HEK293 (cell line): ENCODE measurements around the gene PLEKHG5.
A peak's percentile ranks its signal among the peaks of the same experiment; 100 is the strongest.

Experiments used
- CTCF ChIA-PET: fragments of 350-600 bp; formaldehyde crosslinking; extraction: SDS; loops from one replicate; lab custom pipeline; 2021; ENCODE audit warnings: antibody characterized with exemption; lab: Yijun Ruan, JAX
- POLR2A ChIA-PET: fragments of 300-600 bp; formaldehyde crosslinking; extraction: SDS; loops from one replicate; lab custom pipeline; 2020; ENCODE audit warnings: antibody characterized with exemption, inconsistent platforms; lab: Yijun Ruan, JAX
- H3K27ac ChIP-seq: fragments of 200-500 bp; sonication (Bioruptor generic); 2 replicates; pipeline ENCODE4 v1.5.1; 2014; ENCODE audit warnings: low read depth, low read length, control low read depth, inconsistent platforms; ENCODE audit errors: extremely low read depth
- H3K36me3 ChIP-seq, 2 experiments: fragments of 200-500 bp in 1 of 2; sonication (Bioruptor generic) in 1 of 2; 1 replicate in 1 of 2; 2 replicates in 1 of 2; pipeline ENCODE4 v1.5.1; 2014 to 2017; ENCODE audit warnings: inconsistent platforms in 2 of 2, low read length in 2 of 2; ENCODE audit not compliant: control insufficient read depth in 2 of 2, insufficient read depth in 1 of 2
- H3K4me1 ChIP-seq: fragments of 200-500 bp; sonication (Bioruptor generic); 2 replicates; pipeline ENCODE4 v1.5.1; 2014; ENCODE audit warnings: mild to moderate bottlenecking, low read length, inconsistent platforms; ENCODE audit not compliant: control insufficient read depth, insufficient read depth
- H3K4me3 ChIP-seq: 2 replicates; pipeline ENCODE4 v1.5.1; 2011; ENCODE audit warnings: low read depth, mild to moderate bottlenecking, control low read depth, low read length, moderate library complexity
- H3K9me3 ChIP-seq: fragments of 200-500 bp; sonication (Bioruptor generic); 2 replicates; pipeline ENCODE4 v1.5.1; 2014; ENCODE audit warnings: low read depth, low read length, inconsistent platforms; ENCODE audit not compliant: control insufficient read depth, insufficient read depth
- GLIS2 ChIP-seq: fragments of 450-650 bp; formaldehyde crosslinking; IDR thresholded peaks from 2 replicates; pipeline ENCODE4 v1.5.1; 2016; ENCODE audit warnings: missing biosample characterization, missing genetic modification characterization
- HOXD13 ChIP-seq: sonication (generic); formaldehyde crosslinking; IDR thresholded peaks from 2 replicates; pipeline ENCODE4 v1.8.0; 2022; ENCODE audit warnings: missing genetic modification reagents, borderline replicate concordance
- OVOL3 ChIP-seq: fragments of 450-650 bp; formaldehyde crosslinking; IDR thresholded peaks from 2 replicates; pipeline ENCODE4 v1.5.1; 2016; ENCODE audit warnings: missing biosample characterization, missing genetic modification characterization
- REPIN1 ChIP-seq: fragments of 450-650 bp; formaldehyde crosslinking; IDR thresholded peaks from 2 replicates; pipeline ENCODE4 v1.5.1; 2017; ENCODE audit warnings: missing biosample characterization, missing genetic modification characterization, low read depth
- ZBTB20 ChIP-seq: fragments of 450-650 bp; formaldehyde crosslinking; IDR thresholded peaks from 2 replicates; pipeline ENCODE4 v1.5.1; 2016; ENCODE audit warnings: missing biosample characterization, missing genetic modification characterization
- ZBTB8A ChIP-seq: fragments of 450-650 bp; formaldehyde crosslinking; IDR thresholded peaks from 2 replicates; pipeline ENCODE4 v1.5.1; 2016; ENCODE audit warnings: missing biosample characterization, missing genetic modification characterization
- ZIC2 ChIP-seq: fragments of 450-650 bp; formaldehyde crosslinking; IDR thresholded peaks from 2 replicates; pipeline ENCODE4 v1.5.1; 2016; ENCODE audit warnings: missing biosample characterization, missing genetic modification characterization
- ZNF248 ChIP-seq: fragments of 450-650 bp; formaldehyde crosslinking; IDR thresholded peaks from 2 replicates; pipeline ENCODE4 v1.5.1; 2017; ENCODE audit warnings: missing biosample characterization, missing genetic modification characterization
- ZNF433 ChIP-seq: fragments of 450-650 bp; formaldehyde crosslinking; IDR thresholded peaks from 2 replicates; pipeline ENCODE4 v1.5.1; 2016; ENCODE audit warnings: missing biosample characterization, missing genetic modification characterization, low read depth
- ZNF510 ChIP-seq: fragments of 450-650 bp; formaldehyde crosslinking; IDR thresholded peaks from 2 replicates; pipeline ENCODE4 v1.5.1; 2018; ENCODE audit warnings: mild to moderate bottlenecking, missing genetic modification characterization, missing biosample characterization; ENCODE audit not compliant: insufficient replicate concordance
- ZNF610 ChIP-seq: fragments of 450-650 bp; formaldehyde crosslinking; IDR thresholded peaks from 2 replicates; pipeline ENCODE4 v1.5.1; 2016; ENCODE audit warnings: missing biosample characterization, missing genetic modification characterization, borderline replicate concordance
- ZNF654 ChIP-seq: fragments of 450-650 bp; formaldehyde crosslinking; IDR thresholded peaks from 2 replicates; pipeline ENCODE4 v1.5.1; 2016; ENCODE audit warnings: low read depth, missing biosample characterization, missing genetic modification characterization
- ZNF747 ChIP-seq: fragments of 450-650 bp; formaldehyde crosslinking; IDR thresholded peaks from 2 replicates; pipeline ENCODE4 v1.5.1; 2016; ENCODE audit warnings: missing biosample characterization, missing genetic modification characterization
- ZNF768 ChIP-seq: fragments of 450-650 bp; formaldehyde crosslinking; IDR thresholded peaks from 2 replicates; pipeline ENCODE4 v1.5.1; 2018; ENCODE audit warnings: missing biosample characterization, mild to moderate bottlenecking, missing genetic modification characterization
- ZNF776 ChIP-seq: fragments of 450-650 bp; formaldehyde crosslinking; IDR thresholded peaks from 2 replicates; pipeline ENCODE4 v1.5.0; 2017; ENCODE audit warnings: missing biosample characterization, missing genetic modification characterization, borderline replicate concordance
- ZNF777 ChIP-seq: fragments of 450-650 bp; formaldehyde crosslinking; IDR thresholded peaks from 2 replicates; pipeline ENCODE4 v1.5.1; 2017; ENCODE audit warnings: missing biosample characterization, missing genetic modification characterization, borderline replicate concordance
- ZNF830 ChIP-seq: fragments of 450-650 bp; IDR thresholded peaks from 2 replicates; pipeline ENCODE4 v1.5.0; 2018; ENCODE audit warnings: missing biosample characterization, missing genetic modification characterization, low read depth, mild to moderate bottlenecking, moderate library complexity
- ZSCAN23 ChIP-seq: fragments of 450-650 bp; formaldehyde crosslinking; IDR thresholded peaks from 2 replicates; pipeline ENCODE4 v1.5.1; 2016; ENCODE audit warnings: missing biosample characterization, missing genetic modification characterization
- TF ChIP-seq, protein P1 (sequence below): fragments of 450-650 bp; formaldehyde crosslinking; IDR thresholded peaks from 2 replicates; pipeline ENCODE4 v1.5.1; 2017; ENCODE audit warnings: missing biosample characterization, missing genetic modification characterization
- TF ChIP-seq, protein P2 (sequence below): fragments of 450-650 bp; formaldehyde crosslinking; optimal IDR thresholded peaks from 2 replicates; pipeline ENCODE3; 2016; ENCODE audit warnings: missing biosample characterization, mild to moderate bottlenecking, missing genetic modification characterization
- TF ChIP-seq, protein P3 (sequence below): fragments of 450-650 bp; formaldehyde crosslinking; IDR thresholded peaks from 2 replicates; pipeline ENCODE4 v1.5.1; 2017; ENCODE audit warnings: missing biosample characterization, missing genetic modification characterization
- TF ChIP-seq, protein P4 (sequence below): fragments of 450-650 bp; formaldehyde crosslinking; IDR thresholded peaks from 2 replicates; pipeline ENCODE4 v1.5.1; 2016; ENCODE audit warnings: missing biosample characterization, missing genetic modification characterization
- TF ChIP-seq, protein P5 (sequence below): fragments of 450-650 bp; formaldehyde crosslinking; IDR thresholded peaks from 2 replicates; pipeline ENCODE4 v1.5.1; 2016; ENCODE audit warnings: missing biosample characterization, missing genetic modification characterization
- TF ChIP-seq, protein P6 (sequence below): fragments of 450-650 bp; formaldehyde crosslinking; IDR thresholded peaks from 2 replicates; pipeline ENCODE4 v1.5.1; 2016; ENCODE audit warnings: missing biosample characterization, missing genetic modification characterization, borderline replicate concordance

PLEKHG5 gene

DNA sequence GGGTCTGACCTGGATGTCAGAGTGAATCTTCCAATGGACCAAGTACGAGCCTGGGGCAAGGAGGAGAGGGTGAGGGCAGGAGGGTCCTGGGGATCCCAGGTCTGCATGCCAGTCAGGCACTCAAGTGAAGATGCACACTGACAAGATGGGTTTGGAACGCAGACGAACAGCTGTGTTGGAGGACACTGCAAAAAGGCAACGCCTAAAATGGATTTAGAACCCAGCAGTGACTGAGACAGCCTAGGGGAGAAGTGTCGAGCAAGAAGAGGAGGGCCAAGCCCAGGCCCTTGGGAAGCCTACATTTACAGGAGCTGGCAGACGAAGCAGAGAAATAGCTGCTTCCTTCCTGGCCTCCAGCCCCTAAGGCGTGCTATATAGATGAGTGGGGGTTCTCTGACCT lies 37.0 kb upstream of the PLEKHG5 start (continued):
- TF ChIP-seq, protein P1, sequence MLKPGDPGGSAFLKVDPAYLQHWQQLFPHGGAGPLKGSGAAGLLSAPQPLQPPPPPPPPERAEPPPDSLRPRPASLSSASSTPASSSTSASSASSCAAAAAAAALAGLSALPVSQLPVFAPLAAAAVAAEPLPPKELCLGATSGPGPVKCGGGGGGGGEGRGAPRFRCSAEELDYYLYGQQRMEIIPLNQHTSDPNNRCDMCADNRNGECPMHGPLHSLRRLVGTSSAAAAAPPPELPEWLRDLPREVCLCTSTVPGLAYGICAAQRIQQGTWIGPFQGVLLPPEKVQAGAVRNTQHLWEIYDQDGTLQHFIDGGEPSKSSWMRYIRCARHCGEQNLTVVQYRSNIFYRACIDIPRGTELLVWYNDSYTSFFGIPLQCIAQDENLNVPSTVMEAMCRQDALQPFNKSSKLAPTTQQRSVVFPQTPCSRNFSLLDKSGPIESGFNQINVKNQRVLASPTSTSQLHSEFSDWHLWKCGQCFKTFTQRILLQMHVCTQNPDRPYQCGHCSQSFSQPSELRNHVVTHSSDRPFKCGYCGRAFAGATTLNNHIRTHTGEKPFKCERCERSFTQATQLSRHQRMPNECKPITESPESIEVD (tag by site-specific recombination) = no peak
- TF ChIP-seq GLIS2 (tag by site-specific recombination) = no peak
- TF ChIP-seq, all 188 proteins: peak for 0

DNA sequence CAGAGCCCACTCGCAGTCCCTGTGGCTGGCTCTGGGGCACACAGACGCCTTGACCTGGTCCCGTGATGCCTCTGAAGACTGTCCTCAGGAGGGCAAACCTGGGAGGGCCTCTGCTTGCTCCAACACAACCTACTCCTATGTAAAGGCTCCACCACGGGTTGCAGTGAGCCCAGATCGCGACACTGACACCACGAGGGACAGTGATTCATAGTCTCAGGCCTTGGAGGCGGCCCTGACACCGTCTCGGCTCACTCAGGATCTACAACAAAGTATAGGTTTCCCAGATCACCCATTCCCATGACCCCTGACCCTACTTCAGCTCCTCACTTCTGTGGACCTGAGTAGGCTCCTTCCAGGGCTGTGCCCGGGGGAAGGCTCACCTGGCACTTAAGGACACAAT lies 34.8 kb upstream of the PLEKHG5 start:
- no peaks in the 10 kb centered on the region for H3K4me1 ChIP-seq
- ChIA-PET CTCF (interaction anchor here (0.7 to 1.8 kb wide), 2 partner anchors 40 to 100 kb away, joined by 4 to 5 read pairs; no protein-coding TSS in a partner anchor), POLR2A (no interaction called here)
- no peaks in the 10 kb centered on the region for H3K9me3 ChIP-seq
- H3K4me3 ChIP-seq = no peak overlapping the region
- peaks cover 32 to 72% of the 10 kb centered on the region in 2 experiments for H3K36me3 ChIP-seq
- TF ChIP-seq REPIN1 (tag by site-specific recombination) = no peak
- TF ChIP-seq ZNF610 (tag by site-specific recombination) = no peak
- TF ChIP-seq OVOL3 (tag by site-specific recombination) = no peak
- no peak for TF ChIP-seq ZNF777 (tag by site-specific recombination)
- TF ChIP-seq ZNF768 (tag by site-specific recombination) = no peak
- no peak for TF ChIP-seq ZNF747 (tag by site-specific recombination)
- TF ChIP-seq, protein P2, sequence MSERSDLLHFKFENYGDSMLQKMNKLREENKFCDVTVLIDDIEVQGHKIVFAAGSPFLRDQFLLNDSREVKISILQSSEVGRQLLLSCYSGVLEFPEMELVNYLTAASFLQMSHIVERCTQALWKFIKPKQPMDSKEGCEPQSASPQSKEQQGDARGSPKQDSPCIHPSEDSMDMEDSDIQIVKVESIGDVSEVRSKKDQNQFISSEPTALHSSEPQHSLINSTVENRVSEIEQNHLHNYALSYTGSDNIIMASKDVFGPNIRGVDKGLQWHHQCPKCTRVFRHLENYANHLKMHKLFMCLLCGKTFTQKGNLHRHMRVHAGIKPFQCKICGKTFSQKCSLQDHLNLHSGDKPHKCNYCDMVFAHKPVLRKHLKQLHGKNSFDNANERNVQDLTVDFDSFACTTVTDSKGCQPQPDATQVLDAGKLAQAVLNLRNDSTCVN (tag by site-specific recombination) = no peak
- no peak for TF ChIP-seq ZNF510
- TF ChIP-seq ZBTB8A = no peak
- TF ChIP-seq ZNF433 (tag by site-specific recombination) = no peak
- no peak for TF ChIP-seq ZBTB20
- TF ChIP-seq, protein P3, sequence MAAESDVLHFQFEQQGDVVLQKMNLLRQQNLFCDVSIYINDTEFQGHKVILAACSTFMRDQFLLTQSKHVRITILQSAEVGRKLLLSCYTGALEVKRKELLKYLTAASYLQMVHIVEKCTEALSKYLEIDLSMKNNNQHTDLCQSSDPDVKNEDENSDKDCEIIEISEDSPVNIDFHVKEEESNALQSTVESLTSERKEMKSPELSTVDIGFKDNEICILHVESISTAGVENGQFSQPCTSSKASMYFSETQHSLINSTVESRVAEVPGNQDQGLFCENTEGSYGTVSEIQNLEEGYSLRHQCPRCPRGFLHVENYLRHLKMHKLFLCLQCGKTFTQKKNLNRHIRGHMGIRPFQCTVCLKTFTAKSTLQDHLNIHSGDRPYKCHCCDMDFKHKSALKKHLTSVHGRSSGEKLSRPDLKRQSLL (tag by site-specific recombination) = no peak
- no peak for TF ChIP-seq ZNF776 (tag by site-specific recombination)
- TF ChIP-seq, protein P4, sequence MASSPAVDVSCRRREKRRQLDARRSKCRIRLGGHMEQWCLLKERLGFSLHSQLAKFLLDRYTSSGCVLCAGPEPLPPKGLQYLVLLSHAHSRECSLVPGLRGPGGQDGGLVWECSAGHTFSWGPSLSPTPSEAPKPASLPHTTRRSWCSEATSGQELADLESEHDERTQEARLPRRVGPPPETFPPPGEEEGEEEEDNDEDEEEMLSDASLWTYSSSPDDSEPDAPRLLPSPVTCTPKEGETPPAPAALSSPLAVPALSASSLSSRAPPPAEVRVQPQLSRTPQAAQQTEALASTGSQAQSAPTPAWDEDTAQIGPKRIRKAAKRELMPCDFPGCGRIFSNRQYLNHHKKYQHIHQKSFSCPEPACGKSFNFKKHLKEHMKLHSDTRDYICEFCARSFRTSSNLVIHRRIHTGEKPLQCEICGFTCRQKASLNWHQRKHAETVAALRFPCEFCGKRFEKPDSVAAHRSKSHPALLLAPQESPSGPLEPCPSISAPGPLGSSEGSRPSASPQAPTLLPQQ (tag by site-specific recombination) = no peak
- TF ChIP-seq ZIC2 (tag by site-specific recombination) = no peak
- TF ChIP-seq ZNF248 (tag by site-specific recombination) = no peak
- H3K27ac ChIP-seq = no peak overlapping the region

DNA sequence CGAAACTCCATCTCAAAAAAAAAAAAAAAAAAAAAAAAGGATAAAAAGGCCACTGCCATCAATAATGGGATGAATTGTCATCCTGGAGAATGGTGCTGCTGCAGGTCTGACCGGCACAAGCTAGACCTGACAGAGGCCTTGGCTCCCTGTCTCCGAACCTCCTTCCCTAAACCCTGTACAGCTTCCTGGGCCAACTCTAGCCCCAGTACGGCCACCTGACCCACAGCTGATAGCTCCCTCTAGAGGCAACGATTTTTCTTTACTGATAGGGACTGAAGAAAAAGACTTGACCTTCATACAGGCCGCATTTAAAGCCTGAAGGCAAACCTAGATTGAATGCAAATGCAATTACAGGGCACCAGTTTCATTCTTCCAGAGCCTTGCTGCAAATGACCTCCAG lies 32.1 kb upstream of the PLEKHG5 start:
- Histone ChIP-seq H3K27ac (no peak overlapping the region), H3K9me3 (no peaks in the 10 kb centered on the region), H3K4me1 (peaks cover 5% of the 10 kb centered on the region; the same call in 1 of the 2 replicates), H3K4me3 (no peak overlapping the region), H3K36me3 (peaks cover 17 to 49% of the 10 kb centered on the region in 2 experiments)
- CTCF ChIA-PET = interaction anchor here (0.5 to 6.2 kb wide), 19 partner anchors 10 to 277 kb away, joined by 3 to 40 read pairs (median 5); partner anchors contain the start of genes PLEKHG5 and ZBTB48
- POLR2A ChIA-PET = interaction anchor here (0.5 to 1.4 kb wide), 6 partner anchors 15 to 172 kb away, joined by 3 to 9 read pairs (median 3); no protein-coding TSS in a partner anchor
- TF ChIP-seq ZNF654 (tag by site-specific recombination) (peak; percentile 28; the same call in 1 of the 2 replicates), ZSCAN23 (no peak), HOXD13 (CRISPR knock-in tag) (no peak), ZNF830 (no peak)
- TF ChIP-seq, protein P5, sequence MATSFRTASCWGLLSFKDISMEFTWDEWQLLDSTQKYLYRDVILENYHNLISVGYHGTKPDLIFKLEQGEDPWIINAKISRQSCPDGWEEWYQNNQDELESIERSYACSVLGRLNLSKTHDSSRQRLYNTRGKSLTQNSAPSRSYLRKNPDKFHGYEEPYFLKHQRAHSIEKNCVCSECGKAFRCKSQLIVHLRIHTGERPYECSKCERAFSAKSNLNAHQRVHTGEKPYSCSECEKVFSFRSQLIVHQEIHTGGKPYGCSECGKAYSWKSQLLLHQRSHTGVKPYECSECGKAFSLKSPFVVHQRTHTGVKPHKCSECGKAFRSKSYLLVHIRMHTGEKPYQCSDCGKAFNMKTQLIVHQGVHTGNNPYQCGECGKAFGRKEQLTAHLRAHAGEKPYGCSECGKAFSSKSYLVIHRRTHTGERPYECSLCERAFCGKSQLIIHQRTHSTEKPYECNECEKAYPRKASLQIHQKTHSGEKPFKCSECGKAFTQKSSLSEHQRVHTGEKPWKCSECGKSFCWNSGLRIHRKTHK (tag by site-specific recombination) = no peak
- TF ChIP-seq, protein P6, sequence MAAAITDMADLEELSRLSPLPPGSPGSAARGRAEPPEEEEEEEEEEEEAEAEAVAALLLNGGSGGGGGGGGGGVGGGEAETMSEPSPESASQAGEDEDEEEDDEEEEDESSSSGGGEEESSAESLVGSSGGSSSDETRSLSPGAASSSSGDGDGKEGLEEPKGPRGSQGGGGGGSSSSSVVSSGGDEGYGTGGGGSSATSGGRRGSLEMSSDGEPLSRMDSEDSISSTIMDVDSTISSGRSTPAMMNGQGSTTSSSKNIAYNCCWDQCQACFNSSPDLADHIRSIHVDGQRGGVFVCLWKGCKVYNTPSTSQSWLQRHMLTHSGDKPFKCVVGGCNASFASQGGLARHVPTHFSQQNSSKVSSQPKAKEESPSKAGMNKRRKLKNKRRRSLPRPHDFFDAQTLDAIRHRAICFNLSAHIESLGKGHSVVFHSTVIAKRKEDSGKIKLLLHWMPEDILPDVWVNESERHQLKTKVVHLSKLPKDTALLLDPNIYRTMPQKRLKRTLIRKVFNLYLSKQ (tag by site-specific recombination) = no peak
